Neural progenitor cell (in vitro differentiated cells): Measurements from ENCODE around the gene ZBTB42. TPM values are rescaled to one million over a fixed set of nuclear protein-coding genes. Genes with fewer than 3 reads are reported as not detected.

ENCODE experiments used
- DNase-seq: peaks from one replicate; pipeline ENCODE4 v3.0.0-alpha.2; 2016; ENCODE audit warnings: low spot score
- H2AFZ ChIP-seq: fragments of 200-600 bp; sonication (generic); replicated peaks from 2 replicates; pipeline ENCODE4 v1.6.1; 2016; ENCODE audit warnings: antibody characterized with exemption
- H3F3A ChIP-seq: fragments of 200-600 bp; sonication (generic); 2 replicates; pipeline ENCODE4 v1.6.1; 2016; ENCODE audit warnings: antibody characterized with exemption, low read depth
- H3K27ac ChIP-seq: fragments of 200-600 bp; sonication (generic); 2 replicates; pipeline ENCODE4 v1.5.1; 2016; ENCODE audit warnings: mild to moderate bottlenecking
- H3K27me3 ChIP-seq: fragments of 200-600 bp; sonication (generic); 2 replicates; pipeline ENCODE4 v1.6.1; 2016; ENCODE audit warnings: mild to moderate bottlenecking, moderate library complexity
- H3K36me3 ChIP-seq: fragments of 200-600 bp; sonication (generic); 2 replicates; pipeline ENCODE4 v1.5.1; 2016
- H3K4me1 ChIP-seq: fragments of 200-600 bp; sonication (generic); 2 replicates; pipeline ENCODE4 v1.6.1; 2016; ENCODE audit warnings: mixed run types
- H3K4me2 ChIP-seq: fragments of 200-600 bp; sonication (generic); 2 replicates; pipeline ENCODE4 v1.6.1; 2016
- H3K4me3 ChIP-seq: fragments of 200-600 bp; sonication (generic); 2 replicates; pipeline ENCODE4 v1.5.1; 2016
- H3K79me2 ChIP-seq: fragments of 200-600 bp; sonication (generic); 2 replicates; pipeline ENCODE4 v1.6.1; 2016; ENCODE audit warnings: low read depth
- H3K9ac ChIP-seq: fragments of 200-600 bp; sonication (generic); 2 replicates; pipeline ENCODE4 v1.6.1; 2016
- H3K9me3 ChIP-seq: fragments of 200-600 bp; sonication (generic); 2 replicates; pipeline ENCODE4 v1.5.1; 2016; ENCODE audit warnings: low read depth
- H4K20me1 ChIP-seq: fragments of 200-600 bp; sonication (generic); 2 replicates; pipeline ENCODE4 v1.6.1; 2016; ENCODE audit warnings: low read depth
- H3K27ac Mint-ChIP-seq: 3 replicates; pipeline ENCODE4 v1.8.0; 2021; ENCODE audit warnings: mixed read lengths
- H3K27me3 Mint-ChIP-seq: 2 replicates; pipeline ENCODE4 v1.8.0; 2022; ENCODE audit warnings: low read depth, mild to moderate bottlenecking, inconsistent platforms, moderate library complexity, mixed read lengths; ENCODE audit not compliant: insufficient read depth
- H3K36me3 Mint-ChIP-seq: 3 replicates; pipeline ENCODE4 v1.8.0; 2021; ENCODE audit warnings: mixed read lengths
- H3K4me1 Mint-ChIP-seq: 3 replicates; pipeline ENCODE4 v1.8.0; 2021; ENCODE audit warnings: mixed read lengths
- H3K4me3 Mint-ChIP-seq: 3 replicates; pipeline ENCODE4 v1.8.0; 2021; ENCODE audit warnings: mild to moderate bottlenecking, moderate library complexity, mixed read lengths
- H3K9me3 Mint-ChIP-seq: 3 replicates; pipeline ENCODE4 v1.8.0; 2020; ENCODE audit warnings: mixed read lengths
- CTCF ChIP-seq: fragments of 200-600 bp; sonication (generic); IDR thresholded peaks from 2 replicates; pipeline ENCODE4 v1.5.1; 2017; ENCODE audit warnings: antibody characterized with exemption, mild to moderate bottlenecking
- EZH2 ChIP-seq: fragments of 200-600 bp; sonication (generic); IDR thresholded peaks from 2 replicates; pipeline ENCODE4 v1.6.1; 2017; ENCODE audit warnings: antibody characterized with exemption, mild to moderate bottlenecking, moderate library complexity
- EZH2phosphoT487 ChIP-seq: fragments of 200-600 bp; sonication (generic); IDR thresholded peaks from 2 replicates; pipeline ENCODE4 v1.6.1; 2017; ENCODE audit warnings: antibody characterized with exemption
- total RNA-seq: library from RNA; depleted of rRNA; stranded (reverse); fragments of >200 nt; gene quantifications from 2 replicates; pipeline ENCODE4 v1.2.3, GENCODE V29; 2015; ENCODE audit warnings: low replicate concordance

The ZBTB42 gene
- total RNA-seq, 1 donor from 2014 or later: 0.41 TPM

GRCh38 chr14:104799244-104800014 lies 1.5 kb upstream of the ZBTB42 start:
- Histone ChIP-seq H3K36me3 (no peaks in the 10 kb centered on the region), H3K9ac (no peak overlapping the region), H3K79me2 (peaks cover 6% of the 10 kb centered on the region), H2AFZ (peak overlapping the region; percentile 35), H3K27me3 (peaks cover 81% of the 10 kb centered on the region), H3K4me3 (peak overlapping the region; percentile 59), H3F3A (peaks cover 38% of the 10 kb centered on the region), H3K4me2 (peak overlapping the region; percentile 100), H3K27ac (no peak overlapping the region), H3K9me3 (no peaks in the 10 kb centered on the region), H4K20me1 (peaks cover 24% of the 10 kb centered on the region), H3K4me1 (peaks cover 15% of the 10 kb centered on the region)
- Mint-ChIP-seq H3K4me3 (peak overlapping the region; percentile 84), H3K27me3 (peaks cover 40% of the 10 kb centered on the region), H3K4me1 (peaks cover 29% of the 10 kb centered on the region), H3K9me3 (peaks cover 2% of the 10 kb centered on the region), H3K36me3 (no peaks in the 10 kb centered on the region), H3K27ac (peak overlapping the region; percentile 74)
- TF ChIP-seq CTCF (peak; percentile 37), EZH2phosphoT487 (peak; percentile 69), EZH2 (peak; percentile 80)
- peak; percentile 74 for DNase-seq

- peak; percentile 5 for TF ChIP-seq EZH2
- TF ChIP-seq CTCF: peak; percentile 32
- peak; percentile 0 for TF ChIP-seq EZH2phosphoT487
- peak overlapping the region; percentile 100 for H3K4me2 ChIP-seq
- DNase-seq: peak; percentile 67
- no peak overlapping the region for H3K27ac ChIP-seq
- no peaks in the 10 kb centered on the region for H3K9me3 ChIP-seq
- no peaks in the 10 kb centered on the region for H3K36me3 ChIP-seq
- peak overlapping the region; percentile 70 for H3K4me3 ChIP-seq
- H3F3A ChIP-seq: peaks cover 33% of the 10 kb centered on the region
- H3K9ac ChIP-seq: no peak overlapping the region
- H3K4me1 ChIP-seq: peaks cover 13% of the 10 kb centered on the region
- Mint-ChIP-seq H3K36me3 (no peaks in the 10 kb centered on the region), H3K4me3 (peak overlapping the region; percentile 84), H3K27ac (peak overlapping the region; percentile 74), H3K9me3 (peaks cover 2% of the 10 kb centered on the region), H3K4me1 (peaks cover 28% of the 10 kb centered on the region), H3K27me3 (peaks cover 40% of the 10 kb centered on the region)
- peaks cover 19% of the 10 kb centered on the region for H4K20me1 ChIP-seq
- H2AFZ ChIP-seq: peak overlapping the region; percentile 76
- no peaks in the 10 kb centered on the region for H3K79me2 ChIP-seq
- H3K27me3 ChIP-seq: peaks cover 81% of the 10 kb centered on the region
Measured at GRCh38 chr14:104800015-104800770, 708 bp upstream of the ZBTB42 start.

GRCh38 chr14:104801520-104802393 lies 856 bp downstream of the ZBTB42 start:
- Mint-ChIP-seq H3K4me3 (peak overlapping the region; percentile 87), H3K36me3 (no peaks in the 10 kb centered on the region), H3K9me3 (peaks cover 2% of the 10 kb centered on the region), H3K27me3 (peaks cover 40% of the 10 kb centered on the region), H3K4me1 (peaks cover 19% of the 10 kb centered on the region), H3K27ac (no peak overlapping the region)
- no peaks in the 10 kb centered on the region for H3K9me3 ChIP-seq
- peaks cover 19% of the 10 kb centered on the region for H4K20me1 ChIP-seq
- H3K4me1 ChIP-seq: peaks cover 4% of the 10 kb centered on the region
- no peak for DNase-seq
- no peak overlapping the region for H3K9ac ChIP-seq
- TF ChIP-seq EZH2phosphoT487: peak; percentile 65
- TF ChIP-seq EZH2: peak; percentile 81
- no peak for TF ChIP-seq CTCF
- H2AFZ ChIP-seq: no peak overlapping the region
- H3K27ac ChIP-seq: no peak overlapping the region
- H3K27me3 ChIP-seq: peaks cover 71% of the 10 kb centered on the region
- H3F3A ChIP-seq: peaks cover 27% of the 10 kb centered on the region
- peak overlapping the region; percentile 100 for H3K4me2 ChIP-seq
- no peaks in the 10 kb centered on the region for H3K36me3 ChIP-seq
- no peaks in the 10 kb centered on the region for H3K79me2 ChIP-seq
- H3K4me3 ChIP-seq: peak overlapping the region; percentile 70
